ENCODE data around the gene PLAC1.

- TF ChIP-seq, protein P1, sequence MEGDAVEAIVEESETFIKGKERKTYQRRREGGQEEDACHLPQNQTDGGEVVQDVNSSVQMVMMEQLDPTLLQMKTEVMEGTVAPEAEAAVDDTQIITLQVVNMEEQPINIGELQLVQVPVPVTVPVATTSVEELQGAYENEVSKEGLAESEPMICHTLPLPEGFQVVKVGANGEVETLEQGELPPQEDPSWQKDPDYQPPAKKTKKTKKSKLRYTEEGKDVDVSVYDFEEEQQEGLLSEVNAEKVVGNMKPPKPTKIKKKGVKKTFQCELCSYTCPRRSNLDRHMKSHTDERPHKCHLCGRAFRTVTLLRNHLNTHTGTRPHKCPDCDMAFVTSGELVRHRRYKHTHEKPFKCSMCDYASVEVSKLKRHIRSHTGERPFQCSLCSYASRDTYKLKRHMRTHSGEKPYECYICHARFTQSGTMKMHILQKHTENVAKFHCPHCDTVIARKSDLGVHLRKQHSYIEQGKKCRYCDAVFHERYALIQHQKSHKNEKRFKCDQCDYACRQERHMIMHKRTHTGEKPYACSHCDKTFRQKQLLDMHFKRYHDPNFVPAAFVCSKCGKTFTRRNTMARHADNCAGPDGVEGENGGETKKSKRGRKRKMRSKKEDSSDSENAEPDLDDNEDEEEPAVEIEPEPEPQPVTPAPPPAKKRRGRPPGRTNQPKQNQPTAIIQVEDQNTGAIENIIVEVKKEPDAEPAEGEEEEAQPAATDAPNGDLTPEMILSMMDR (IDR thresholded peaks at IDR 0.05; ENCODE audit: low read length) = no peak
- no peak for TF ChIP-seq EZH2 (IDR thresholded peaks at IDR 0.05; ENCODE audit: borderline replicate concordance, low read length)
Observed at GRCh38 chrX:134706138-134706537, 47.9 kb upstream of the PLAC1 start.
